Posterior vena cava (tissue), 2 donors: Measurements from ENCODE around the gene MPHOSPH6. TPM values are rescaled to one million over a fixed set of nuclear protein-coding genes. Genes with fewer than 3 reads are reported as not detected.
"Not testable (repeated sequence)": the region's sequence is repeated elsewhere in the genome, so short reads cannot be mapped to it uniquely, and the experiment has no call there.

Experiments used
- DNase-seq: peaks from one replicate; pipeline ENCODE4 v3.0.0-alpha.2; 2020; ENCODE audit warnings: low spot score
- intact Hi-C, 2 donors: fragments of 100-400 bp; cut with DNase I; formaldehyde crosslinking; loops; one replicate each; pipeline versions ENCODE4 v1.14.1 to v1.14.2; 2022 to 2023
- total RNA-seq, 2 donors: library from RNA; stranded (reverse); fragmentation: NEBNext Ultra II Directional; extraction: Animal tissue kit (Norgen Biotek cat#: 25700); gene quantifications; one replicate each; pipeline ENCODE4 v1.2.1, GENCODE V29; 2021
- donor health status: DM: yes; HTN: yes; CAD: no.
- donor health status: DM: yes; HTN: yes; CAD: no.

Gene MPHOSPH6
- total RNA-seq, 2 donors from 2014 or later = 14.2 to 17.4 TPM

DNA sequence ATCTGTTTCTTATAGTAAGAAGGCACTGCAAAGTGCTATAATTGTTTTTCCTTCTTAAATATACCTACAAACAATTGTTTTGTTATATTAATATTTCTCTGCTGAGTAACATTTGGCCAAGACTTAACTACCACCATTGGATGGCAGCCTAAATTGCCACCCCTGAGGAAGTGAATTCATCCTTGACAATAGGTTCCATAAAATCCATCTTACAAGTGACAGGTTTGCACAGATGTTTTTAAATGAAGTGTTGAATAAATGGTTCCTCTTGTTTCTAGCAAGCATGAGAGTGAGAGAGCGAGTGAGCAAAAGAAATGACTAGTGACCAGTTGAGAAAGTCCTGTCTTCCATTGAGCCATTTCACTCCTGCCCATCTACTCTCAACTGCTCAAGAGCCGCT, 8.3 kb upstream of the MPHOSPH6 start:
- DNase-seq = no peak
- intact Hi-C loops = no loop called here

DNA sequence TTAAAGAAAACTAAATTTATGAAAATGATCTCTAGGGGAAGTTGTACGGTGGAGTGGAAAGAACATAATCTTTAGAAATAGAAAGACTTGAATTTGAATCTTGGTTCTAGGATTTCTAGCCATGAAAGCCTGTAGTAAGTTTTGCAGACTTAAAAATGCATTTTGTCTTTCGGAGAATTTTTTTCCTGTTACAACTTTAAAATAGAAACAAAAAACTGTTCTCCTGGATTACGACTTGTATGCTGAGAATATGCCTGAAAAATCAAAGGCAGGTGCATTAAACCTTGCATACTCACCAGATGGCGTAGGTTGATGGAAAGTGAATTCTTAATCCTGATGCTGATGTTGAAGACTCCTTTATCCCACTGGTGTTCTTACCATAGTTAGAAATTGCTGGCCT, 7.5 kb upstream of the MPHOSPH6 start:
- DNase-seq = no peak
- intact Hi-C loops = no loop called here

- intact Hi-C loops = no loop called here
- no peak for DNase-seq
These were observed 6.2 kb upstream of the MPHOSPH6 start for GRCh38 chr16:82176204-82176603.

DNA sequence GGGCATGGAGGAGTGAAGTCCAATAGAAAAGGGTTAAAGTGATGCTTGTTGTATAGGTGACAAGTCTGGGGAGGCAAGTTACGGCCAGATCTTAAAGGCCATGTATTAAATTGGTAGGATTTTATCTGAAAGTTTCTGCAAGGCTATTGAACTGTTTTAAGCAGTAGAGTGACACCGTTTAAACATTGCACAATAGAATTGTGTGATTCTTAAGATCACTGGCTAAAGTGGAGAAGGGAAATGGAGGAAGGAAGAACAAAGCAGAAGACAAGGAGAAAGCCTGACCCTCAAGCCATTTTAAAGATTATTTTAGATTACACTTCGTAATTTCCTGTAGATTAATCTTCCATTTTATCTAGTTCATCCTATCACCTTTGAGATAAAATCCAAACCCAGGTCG, 5.6 kb upstream of the MPHOSPH6 start:
- intact Hi-C loops = no loop called here
- no peak for DNase-seq

GRCh38 chr16:82167670-82168069, 2.4 kb downstream of the MPHOSPH6 start:
- intact Hi-C loops = no loop called here
- no peak for DNase-seq

GRCh38 chr16:82160226-82160625, 9.8 kb downstream of the MPHOSPH6 start:
- DNase-seq = no peak
- intact Hi-C loops = no loop called here

- intact Hi-C loops = no loop called here
- no peak for DNase-seq
These were observed 12.2 kb downstream of the MPHOSPH6 start for GRCh38 chr16:82157836-82158235.

- intact Hi-C loops = no loop called here
- no peak for DNase-seq
These were observed 12.6 kb downstream of the MPHOSPH6 start for GRCh38 chr16:82157534-82157812.

DNA sequence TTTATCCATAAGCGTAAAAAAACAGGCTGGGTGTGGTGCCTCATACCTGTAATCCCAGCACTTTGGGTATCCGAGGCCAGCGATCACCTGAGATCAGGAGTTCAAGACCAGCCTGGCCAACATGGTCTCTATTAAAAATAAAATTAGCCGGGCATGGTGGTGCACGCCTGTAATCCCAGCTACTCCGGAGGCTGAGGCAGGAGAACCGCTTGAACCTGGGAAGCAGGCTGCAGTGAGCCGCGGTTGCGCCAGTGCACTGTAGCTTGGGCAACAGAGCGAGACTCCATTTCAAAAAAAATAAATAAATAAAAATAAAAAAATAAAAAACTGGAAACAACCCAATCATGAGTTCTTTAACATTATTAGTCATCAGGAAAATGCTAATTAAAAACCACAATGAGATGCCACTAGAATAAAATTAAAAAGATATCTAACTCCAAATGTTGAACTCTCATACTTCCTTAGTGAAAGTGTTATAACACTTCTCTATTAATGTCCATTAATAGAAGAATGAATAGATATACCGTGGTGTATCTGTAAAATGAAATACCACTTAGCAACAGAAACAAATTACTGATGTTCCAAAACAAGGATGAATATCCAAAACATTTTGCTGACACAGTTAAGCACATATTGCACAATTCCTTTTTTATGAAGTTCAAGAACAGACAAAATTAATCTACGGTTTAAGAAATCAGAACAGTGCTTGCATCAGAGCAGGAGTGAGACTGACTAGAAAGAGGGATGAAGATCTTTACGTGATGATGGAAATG, 13.1 kb downstream of the MPHOSPH6 start:
- intact Hi-C loops = no loop called here
- no peak for DNase-seq

DNA sequence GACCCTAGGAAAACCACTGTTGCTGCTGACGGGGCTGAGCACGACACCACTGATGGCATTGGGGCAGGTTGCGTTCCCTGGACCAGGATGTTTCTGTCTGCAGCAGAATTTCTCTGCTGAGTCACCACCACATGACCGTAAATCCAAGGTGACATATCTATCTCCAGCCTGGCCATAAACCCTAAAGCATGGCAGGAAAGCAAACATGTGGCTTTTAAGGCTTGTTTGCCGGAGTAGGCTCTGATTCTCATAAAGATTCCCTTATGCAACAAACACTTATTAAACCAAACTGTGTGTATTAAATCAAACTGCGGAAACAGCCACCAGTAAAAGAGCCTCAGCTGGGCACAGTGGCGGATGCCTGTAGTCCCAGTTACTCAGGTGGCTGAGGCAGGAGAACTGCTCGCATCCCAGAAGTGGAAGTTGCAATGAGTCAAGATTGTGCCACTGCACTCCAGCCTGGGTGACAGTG, 17.3 kb downstream of the MPHOSPH6 start:
- DNase-seq = no peak
- intact Hi-C loops = no loop called here

- intact Hi-C loops = no loop called here
These were observed 17.8 kb downstream of the MPHOSPH6 start for GRCh38 chr16:82152196-82152595.

DNA sequence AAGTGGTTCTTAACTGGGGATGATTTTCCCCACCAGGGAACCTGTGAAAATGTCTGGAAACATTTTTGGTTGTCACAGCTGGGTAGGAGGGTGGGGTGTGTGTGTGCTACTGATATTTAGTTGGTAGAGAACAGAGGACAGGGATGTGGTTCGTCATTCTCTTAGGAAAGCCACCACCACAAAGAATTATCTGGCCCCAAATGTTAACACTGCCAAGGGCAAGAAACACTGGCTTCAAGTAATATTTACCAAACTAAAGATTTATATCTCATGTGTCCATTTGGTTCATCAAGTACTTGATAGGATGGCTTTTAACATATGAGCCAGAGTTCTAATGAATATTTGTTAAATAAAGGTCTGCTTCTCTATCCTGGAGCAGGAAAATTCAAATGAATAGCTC, 19.5 kb downstream of the MPHOSPH6 start:
- intact Hi-C loops = no loop called here
- no peak for DNase-seq

More at GRCh38 chr16:82152196-82152595, 17.8 kb downstream of the MPHOSPH6 start:
- no peak for DNase-seq

DNA sequence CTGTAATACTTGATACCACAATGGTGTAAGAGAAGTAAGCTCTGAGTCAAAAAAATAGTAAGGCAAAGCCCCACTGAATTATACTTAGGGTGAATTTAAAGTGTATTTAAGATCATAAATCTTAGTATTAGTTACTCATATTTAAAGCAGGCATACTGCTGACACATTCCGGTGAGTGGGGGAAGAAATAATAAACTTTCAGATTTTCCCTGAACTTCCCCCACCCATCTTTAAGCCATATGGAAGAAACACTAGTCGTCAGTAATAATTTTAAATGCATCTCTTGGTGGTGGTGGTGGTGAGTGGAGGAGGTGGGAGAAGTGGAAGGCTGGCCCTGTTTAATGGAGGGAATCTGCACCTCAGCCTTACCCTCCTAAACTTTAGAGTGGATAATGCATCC, 20.5 kb downstream of the MPHOSPH6 start:
- intact Hi-C loops = loop anchor here in 1 of 2 donors (5.0 kb wide), 1 partner anchor 1893 kb away; the partner anchor contains the start of gene SLC38A8
- no peak for DNase-seq

GRCh38 chr16:82147546-82147945, 22.5 kb downstream of the MPHOSPH6 start:
- no peak for DNase-seq
- intact Hi-C loops = loop anchor here in 1 of 2 donors (5.0 kb wide), 1 partner anchor 1895 kb away; the partner anchor contains the start of gene SLC38A8

- intact Hi-C loops = loop anchor here in 1 of 2 donors (5.0 kb wide), 1 partner anchor 1895 kb away; the partner anchor contains the start of gene SLC38A8
- no peak for DNase-seq
These were observed 23.1 kb downstream of the MPHOSPH6 start for GRCh38 chr16:82146957-82147356.

- DNase-seq = no peak
- intact Hi-C loops = loop anchor here in 1 of 2 donors (5.0 kb wide), 1 partner anchor 1896 kb away; the partner anchor contains the start of gene SLC38A8
These were observed 23.5 kb downstream of the MPHOSPH6 start for GRCh38 chr16:82146556-82146955.

DNA sequence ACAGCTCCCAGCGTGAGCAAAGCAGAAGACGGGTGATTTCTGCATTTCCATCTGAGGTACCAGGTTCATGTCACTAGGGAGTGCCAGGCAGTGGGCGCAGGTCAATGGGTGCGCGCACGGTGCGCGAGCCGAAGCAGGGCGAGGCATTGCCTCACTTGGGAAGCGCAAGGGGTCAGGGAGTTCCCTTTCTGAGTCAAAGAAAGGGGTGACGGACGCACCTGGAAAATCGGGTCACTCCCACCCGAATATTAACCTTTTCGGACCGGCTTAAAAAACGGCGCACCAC, 30.8 kb downstream of the MPHOSPH6 start:
- DNase-seq = not testable (repeated sequence)
- intact Hi-C loops = loop anchor here in 1 of 2 donors (1.0 kb wide), 1 partner anchor 22 kb away; no protein-coding TSS in a partner anchor

GRCh38 chr16:82138478-82139285, 31.3 kb downstream of the MPHOSPH6 start:
- DNase-seq = no peak
- intact Hi-C loops = loop anchor here in 1 of 2 donors (1.0 kb wide), 1 partner anchor 23 kb away; no protein-coding TSS in a partner anchor

DNA sequence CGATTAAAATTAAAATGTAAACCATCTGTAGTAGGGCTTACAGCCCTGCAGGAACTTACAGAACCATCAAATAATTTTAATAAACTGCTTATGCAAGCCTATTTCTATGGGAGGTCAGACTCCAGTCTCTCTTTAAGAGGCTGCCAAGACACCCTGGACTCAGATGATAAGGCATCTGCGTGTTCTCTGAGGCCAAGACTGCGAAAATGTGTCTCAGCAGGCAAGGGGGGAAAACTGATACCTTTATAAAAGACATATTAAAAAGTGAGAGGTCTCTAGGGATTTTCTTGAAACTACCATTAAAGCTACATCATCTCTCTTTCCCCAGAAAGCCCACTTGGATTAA, 32.2 kb downstream of the MPHOSPH6 start:
- DNase-seq = no peak
- intact Hi-C loops = no loop called here

DNA sequence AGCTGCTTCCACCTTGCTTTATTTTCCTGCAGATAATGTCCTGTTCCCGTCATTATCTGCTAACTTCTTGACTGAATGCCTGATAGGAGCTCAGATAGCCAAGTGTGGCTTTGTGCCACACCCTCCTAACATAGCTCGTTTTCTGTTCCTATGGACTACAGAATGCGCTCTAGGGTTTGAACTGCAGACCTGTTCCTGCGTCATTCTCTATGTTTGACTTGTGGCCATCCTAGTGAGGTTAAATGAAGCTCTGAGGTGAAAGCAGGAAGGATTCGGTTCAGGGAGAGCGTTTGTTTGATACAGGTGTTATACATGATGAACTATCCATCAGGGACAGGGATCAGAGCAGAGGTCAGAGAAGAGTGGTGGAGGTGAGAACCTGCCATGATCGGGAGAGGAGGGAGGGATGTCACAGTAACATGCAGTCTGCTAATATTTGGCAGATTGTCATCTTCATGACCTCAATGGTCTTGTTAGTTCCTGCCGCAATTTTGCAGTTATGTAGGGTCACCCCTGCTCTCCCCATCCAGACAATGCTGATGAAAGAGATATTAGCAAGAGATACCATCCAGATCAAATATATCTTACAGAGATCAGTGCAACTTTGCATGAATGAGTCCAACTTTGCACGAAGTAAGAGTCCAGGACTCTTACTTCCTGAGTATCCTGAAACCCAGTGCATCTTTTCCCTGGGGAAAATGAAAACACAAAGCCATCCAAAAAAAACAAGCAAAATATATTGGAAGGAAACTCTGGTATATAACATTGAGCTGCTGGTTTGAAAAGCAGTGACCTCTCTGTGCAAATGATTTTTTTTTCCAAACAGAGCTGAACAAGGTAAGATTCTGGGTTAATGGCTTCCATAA, 32.8 kb downstream of the MPHOSPH6 start:
- intact Hi-C loops = no loop called here
- DNase-seq = no peak
